Mammary epithelial cell (primary cell): ENCODE data around the gene BCR.

ENCODE experiments used
- EZH2 ChIP-seq: IDR thresholded peaks from 2 replicates; pipeline ENCODE4 v1.6.1; 2012; ENCODE audit warnings: low read length, inconsistent platforms, borderline replicate concordance
- TF ChIP-seq, protein P1 (sequence below), 2 donors: IDR thresholded peaks in 1 of 2; conservative IDR thresholded peaks in 1 of 2; 2 replicates each; pipeline ENCODE4 v1.5.1; 2011 to 2012; ENCODE audit warnings: inconsistent platforms in 2 of 2, low read length in 2 of 2, mild to moderate bottlenecking in 2 of 2, control low read depth in 1 of 2, low read depth in 1 of 2; ENCODE audit not compliant: insufficient read depth in 1 of 2; ENCODE audit errors: extremely low read depth in 1 of 2

DNA sequence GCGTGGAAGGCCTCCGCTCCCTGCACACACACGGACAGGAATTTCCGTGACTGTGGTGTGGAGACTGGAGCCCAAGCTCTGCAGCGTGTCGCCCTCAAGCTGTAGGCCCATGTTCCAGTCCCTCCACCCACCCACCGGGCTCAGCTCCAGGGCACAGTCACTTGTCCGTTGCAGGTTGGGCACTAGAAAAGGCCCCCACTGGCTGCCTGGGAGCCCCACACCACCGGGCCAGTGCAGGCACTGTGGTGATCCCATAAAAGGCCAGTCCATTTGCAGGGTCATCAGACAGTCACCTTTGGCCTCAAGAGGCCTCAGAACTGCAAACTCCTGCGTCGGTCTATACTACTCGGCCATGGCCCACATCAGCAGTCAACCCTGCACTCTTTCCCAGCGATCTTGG is 18.7 kb upstream of the BCR start:
- TF ChIP-seq, protein P1, sequence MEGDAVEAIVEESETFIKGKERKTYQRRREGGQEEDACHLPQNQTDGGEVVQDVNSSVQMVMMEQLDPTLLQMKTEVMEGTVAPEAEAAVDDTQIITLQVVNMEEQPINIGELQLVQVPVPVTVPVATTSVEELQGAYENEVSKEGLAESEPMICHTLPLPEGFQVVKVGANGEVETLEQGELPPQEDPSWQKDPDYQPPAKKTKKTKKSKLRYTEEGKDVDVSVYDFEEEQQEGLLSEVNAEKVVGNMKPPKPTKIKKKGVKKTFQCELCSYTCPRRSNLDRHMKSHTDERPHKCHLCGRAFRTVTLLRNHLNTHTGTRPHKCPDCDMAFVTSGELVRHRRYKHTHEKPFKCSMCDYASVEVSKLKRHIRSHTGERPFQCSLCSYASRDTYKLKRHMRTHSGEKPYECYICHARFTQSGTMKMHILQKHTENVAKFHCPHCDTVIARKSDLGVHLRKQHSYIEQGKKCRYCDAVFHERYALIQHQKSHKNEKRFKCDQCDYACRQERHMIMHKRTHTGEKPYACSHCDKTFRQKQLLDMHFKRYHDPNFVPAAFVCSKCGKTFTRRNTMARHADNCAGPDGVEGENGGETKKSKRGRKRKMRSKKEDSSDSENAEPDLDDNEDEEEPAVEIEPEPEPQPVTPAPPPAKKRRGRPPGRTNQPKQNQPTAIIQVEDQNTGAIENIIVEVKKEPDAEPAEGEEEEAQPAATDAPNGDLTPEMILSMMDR (conservative IDR thresholded peaks at IDR 0.05 in 1 of 2, IDR thresholded peaks at IDR 0.05 in 1 of 2; ENCODE audit: extremely low read depth in 1 of 2, insufficient read depth in 1 of 2, low read depth in 1 of 2, low read length in 2 of 2), result no peak
- TF ChIP-seq EZH2, result no peak
